GM12872 (cell line): Measurements from ENCODE around the gene CATSPER3.

Experiments
- TF ChIP-seq, protein P1 (sequence below): IDR thresholded peaks from 3 replicates; pipeline ENCODE4 v1.5.1; 2011; ENCODE audit warnings: low read depth, mild to moderate bottlenecking, low read length, moderate library complexity; ENCODE audit not compliant: insufficient read depth

CATSPER3 gene

DNA sequence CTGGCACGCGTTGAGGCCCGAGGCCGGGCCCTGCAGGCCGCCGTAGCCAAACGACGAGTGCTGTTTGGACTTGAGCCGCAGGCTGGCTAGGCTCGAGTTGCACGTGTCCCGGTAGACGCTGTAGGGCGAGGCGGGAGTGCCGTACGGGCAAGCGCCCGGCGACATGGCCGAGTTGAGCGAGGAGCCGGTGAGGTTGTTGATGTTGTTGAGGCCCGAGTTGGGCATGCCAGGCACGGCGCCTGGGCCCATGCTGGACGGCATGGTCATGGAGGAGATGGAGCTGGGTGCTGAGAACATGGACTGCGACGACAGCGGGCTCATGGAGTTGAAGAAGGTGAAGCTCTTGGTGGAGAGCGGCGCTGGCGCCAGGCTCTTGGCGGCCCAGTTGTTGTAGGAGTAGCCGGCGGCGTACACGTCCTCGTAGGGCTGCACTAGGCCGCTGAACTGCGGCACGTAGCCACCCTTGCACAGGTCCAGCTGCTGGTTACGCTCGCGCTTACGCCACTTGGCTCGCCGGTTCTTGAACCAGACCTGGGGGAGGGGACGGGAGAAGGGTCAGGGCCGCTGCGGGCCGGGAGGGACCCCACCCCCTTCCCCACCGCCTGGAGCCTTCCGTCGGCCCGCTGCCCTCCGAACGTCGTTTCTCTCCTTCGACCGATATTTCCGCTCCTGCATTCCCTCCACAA lies 61.2 kb downstream of the CATSPER3 start:
- TF ChIP-seq, protein P1, sequence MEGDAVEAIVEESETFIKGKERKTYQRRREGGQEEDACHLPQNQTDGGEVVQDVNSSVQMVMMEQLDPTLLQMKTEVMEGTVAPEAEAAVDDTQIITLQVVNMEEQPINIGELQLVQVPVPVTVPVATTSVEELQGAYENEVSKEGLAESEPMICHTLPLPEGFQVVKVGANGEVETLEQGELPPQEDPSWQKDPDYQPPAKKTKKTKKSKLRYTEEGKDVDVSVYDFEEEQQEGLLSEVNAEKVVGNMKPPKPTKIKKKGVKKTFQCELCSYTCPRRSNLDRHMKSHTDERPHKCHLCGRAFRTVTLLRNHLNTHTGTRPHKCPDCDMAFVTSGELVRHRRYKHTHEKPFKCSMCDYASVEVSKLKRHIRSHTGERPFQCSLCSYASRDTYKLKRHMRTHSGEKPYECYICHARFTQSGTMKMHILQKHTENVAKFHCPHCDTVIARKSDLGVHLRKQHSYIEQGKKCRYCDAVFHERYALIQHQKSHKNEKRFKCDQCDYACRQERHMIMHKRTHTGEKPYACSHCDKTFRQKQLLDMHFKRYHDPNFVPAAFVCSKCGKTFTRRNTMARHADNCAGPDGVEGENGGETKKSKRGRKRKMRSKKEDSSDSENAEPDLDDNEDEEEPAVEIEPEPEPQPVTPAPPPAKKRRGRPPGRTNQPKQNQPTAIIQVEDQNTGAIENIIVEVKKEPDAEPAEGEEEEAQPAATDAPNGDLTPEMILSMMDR: no peak

DNA sequence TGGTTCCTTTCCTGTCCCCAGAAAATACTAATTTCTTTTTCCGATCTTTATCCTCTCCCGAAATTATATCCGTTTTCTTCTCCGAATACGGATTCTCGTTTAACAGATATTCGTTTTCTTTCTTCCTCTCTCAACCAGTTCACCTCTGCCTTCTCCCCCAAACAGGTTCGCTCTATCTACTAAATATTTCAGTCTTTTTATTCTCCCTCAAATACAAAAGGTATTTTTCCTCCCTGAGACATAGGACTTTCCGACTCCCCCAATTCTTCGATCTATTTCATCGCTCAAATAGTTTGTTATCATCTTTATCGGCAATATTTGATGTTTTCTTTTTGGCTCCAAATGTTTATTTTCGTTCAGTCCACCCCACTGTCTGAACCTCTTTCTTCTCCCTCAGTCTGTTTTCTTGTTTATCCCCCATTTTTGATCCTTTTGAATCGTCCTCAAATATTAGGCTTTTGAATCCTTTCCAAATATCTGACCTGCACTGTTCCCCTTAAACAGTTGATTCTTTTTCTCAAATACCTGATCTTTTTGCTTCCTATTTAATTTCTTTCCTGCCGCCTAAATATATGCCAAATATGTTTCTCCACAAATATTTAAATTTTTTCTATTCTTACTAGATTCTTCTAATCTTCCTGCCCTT lies 61.9 kb downstream of the CATSPER3 start:
- TF ChIP-seq, protein P1: no peak

DNA sequence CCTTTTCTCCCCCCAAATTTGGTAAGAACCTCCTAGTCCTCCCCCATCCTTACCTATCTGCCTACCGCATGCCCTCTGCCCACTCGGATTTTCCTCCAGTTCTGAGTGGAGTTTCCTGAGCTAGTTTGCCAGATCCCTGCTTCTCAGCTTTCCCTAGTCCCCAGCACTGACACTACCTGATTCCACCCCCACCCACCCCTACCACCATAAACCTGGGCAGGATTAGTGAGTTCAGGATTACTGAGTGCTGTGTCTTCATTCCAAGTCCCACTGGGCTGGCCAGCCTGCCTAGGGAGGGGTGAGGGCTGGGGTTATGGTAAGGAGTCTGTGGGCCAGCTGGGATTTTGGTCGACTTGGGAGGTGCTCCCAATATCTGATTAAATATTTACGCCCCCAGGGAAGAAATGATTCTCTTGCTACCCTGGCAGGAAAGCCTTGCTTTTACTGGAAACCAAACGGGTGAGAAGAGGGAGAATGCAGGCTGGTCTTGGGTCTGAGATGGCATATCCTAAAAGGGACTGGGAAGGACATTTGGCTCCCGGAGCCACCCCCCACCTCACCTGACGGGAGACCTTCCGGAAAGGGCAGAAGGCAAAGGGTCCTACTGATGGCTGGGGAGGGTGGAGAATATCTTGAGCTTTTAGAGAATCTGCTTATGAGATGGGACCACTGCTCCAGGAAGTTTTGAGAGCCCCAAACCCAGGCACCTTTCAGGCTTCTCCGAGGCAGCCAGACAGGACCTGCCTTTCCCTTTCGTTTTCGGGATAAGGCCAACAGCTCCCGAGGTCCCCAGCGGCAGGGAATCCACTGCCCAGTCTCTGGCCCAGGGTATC lies 62.6 kb downstream of the CATSPER3 start:
- TF ChIP-seq, protein P1: no peak

DNA sequence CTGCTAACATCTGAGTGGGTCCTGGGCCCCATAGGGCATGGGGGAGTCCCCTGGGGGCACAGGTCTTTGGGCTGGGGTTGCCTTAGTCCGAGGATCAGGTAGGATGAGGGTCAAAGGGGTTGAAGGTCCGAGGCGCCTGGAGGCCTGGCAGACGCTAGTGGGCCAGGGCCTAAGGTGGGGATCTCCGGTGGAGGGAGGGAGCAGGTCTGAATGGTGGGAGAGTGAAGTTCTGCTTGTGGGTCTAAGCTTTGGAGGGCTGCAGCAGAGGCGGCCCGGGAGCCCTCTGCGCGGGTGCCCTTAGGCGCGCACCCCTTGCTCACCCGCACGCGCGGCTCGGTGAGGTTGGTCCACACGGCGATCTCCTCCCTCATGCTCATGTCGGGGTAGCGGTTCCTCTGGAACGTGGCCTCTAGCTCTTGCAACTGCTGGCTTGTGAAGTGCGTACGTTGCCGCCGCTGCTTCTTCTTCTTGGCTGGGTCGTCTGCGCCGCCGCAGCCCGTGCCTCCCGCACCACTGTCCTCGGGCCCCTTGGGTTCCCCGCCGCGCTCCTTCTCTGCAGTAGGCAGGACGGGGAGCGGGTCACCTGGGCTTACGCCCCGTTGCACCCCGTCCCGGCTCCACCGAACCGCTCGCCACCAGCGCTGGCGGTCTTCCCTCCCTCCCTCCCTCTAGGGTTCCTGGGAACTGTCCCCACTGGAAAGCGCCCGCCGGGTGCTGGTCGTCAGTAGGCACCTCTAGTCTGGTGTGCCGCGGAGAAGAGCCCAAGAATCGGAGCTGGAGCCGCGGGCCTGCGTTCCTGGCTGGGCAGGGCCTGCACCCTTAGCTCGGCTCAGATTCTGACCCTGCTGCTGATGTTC lies 63.5 kb downstream of the CATSPER3 start:
- TF ChIP-seq, protein P1: no peak

DNA sequence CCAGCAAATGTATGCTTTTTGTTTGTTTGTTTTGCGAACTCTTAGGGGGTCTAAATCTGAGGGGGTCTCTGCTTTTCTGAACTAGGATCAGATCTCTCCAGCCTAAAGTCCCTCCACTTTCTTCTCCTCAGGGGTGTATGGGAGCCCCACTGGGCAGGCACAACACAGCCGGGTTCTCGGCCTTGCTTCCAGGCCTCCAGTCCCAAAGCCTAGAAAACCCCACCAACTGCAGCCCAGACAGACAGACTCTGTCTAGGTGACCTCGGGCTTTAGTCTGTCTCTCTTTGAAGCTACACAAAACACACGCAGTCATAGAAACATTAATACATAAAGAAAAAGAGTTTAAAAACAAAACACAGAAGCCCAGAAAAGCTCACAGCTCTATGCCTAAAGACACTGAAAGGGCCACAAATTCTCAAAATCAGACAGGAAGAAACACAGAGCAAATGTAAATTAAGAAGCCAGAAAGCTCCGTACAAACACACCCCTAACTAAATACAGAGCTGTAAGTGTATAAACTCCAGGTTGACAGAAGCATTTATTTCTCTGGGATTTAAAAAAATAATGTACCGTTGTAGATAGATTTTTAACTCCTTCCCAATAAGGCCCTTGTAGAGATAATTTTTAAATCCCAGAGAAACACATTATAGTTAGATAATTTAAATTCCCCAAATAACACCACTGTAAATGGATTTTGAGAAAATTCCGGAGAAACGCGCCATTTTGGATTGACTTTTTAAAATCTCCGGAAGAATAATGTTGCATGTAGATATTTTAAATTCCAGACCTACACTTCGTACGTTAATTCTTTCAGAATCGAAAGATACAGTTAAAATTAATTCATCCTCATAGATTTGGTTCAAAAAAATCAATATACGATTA lies 64.3 kb downstream of the CATSPER3 start:
- TF ChIP-seq, protein P1: no peak

DNA sequence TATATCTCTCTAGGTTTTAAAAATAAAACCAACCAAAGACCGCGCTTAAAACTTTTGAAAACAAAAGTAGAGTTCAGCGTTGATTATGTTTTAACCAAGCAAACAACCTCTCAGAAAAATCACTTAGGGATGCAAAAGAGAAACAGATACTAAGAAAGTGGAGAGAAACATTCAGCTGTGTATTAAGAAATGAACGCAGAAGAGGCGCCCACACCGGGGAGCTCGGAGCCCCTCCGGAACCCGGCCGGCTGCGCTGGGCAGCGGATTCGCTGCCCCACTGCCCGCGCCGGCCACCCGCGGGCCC lies 64.9 kb downstream of the CATSPER3 start:
- TF ChIP-seq, protein P1: no peak
